ENCODE measurements around the gene PBX1.

The PBX1 gene

GRCh38 chr1:164720440-164721227 lies 161.7 kb downstream of the PBX1 start:
- no peak overlapping the region for H3K9ac ChIP-seq (ENCODE audit: low read depth, low read length)
- no peak overlapping the region for H3K4me3 ChIP-seq (ENCODE audit: low read depth in 1 of 2, low read length in 2 of 2)
- H3K4me2 ChIP-seq (ENCODE audit: insufficient read depth, low read length) = no peak overlapping the region
- H3K9me3 ChIP-seq (ENCODE audit: insufficient read depth, low read length, severe bottlenecking) = no peaks in the 10 kb centered on the region
- no peak for ATAC-seq (ENCODE audit: insufficient read depth, low read depth)
- no peaks in the 10 kb centered on the region for H4K20me1 ChIP-seq (ENCODE audit: insufficient read depth, low read length)
- DNase-seq = no peak
- no peaks in the 10 kb centered on the region for H3K4me1 ChIP-seq (ENCODE audit: insufficient read depth, low read length)
- no peaks in the 10 kb centered on the region for H3K79me2 ChIP-seq (ENCODE audit: insufficient read depth, low read length)
- no peaks in the 10 kb centered on the region for H3K36me3 ChIP-seq (ENCODE audit: insufficient read depth, low read length)
- peaks cover 3% of the 10 kb centered on the region for H3K27me3 ChIP-seq (ENCODE audit: insufficient read depth, low read length, poor library complexity)
- no peak for TF ChIP-seq EZH2 (IDR thresholded peaks at IDR 0.05; ENCODE audit: borderline replicate concordance, low read depth, low read length, severe bottlenecking)
- TF ChIP-seq, protein P1, sequence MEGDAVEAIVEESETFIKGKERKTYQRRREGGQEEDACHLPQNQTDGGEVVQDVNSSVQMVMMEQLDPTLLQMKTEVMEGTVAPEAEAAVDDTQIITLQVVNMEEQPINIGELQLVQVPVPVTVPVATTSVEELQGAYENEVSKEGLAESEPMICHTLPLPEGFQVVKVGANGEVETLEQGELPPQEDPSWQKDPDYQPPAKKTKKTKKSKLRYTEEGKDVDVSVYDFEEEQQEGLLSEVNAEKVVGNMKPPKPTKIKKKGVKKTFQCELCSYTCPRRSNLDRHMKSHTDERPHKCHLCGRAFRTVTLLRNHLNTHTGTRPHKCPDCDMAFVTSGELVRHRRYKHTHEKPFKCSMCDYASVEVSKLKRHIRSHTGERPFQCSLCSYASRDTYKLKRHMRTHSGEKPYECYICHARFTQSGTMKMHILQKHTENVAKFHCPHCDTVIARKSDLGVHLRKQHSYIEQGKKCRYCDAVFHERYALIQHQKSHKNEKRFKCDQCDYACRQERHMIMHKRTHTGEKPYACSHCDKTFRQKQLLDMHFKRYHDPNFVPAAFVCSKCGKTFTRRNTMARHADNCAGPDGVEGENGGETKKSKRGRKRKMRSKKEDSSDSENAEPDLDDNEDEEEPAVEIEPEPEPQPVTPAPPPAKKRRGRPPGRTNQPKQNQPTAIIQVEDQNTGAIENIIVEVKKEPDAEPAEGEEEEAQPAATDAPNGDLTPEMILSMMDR (IDR thresholded peaks at IDR 0.05; ENCODE audit: borderline replicate concordance, extremely low read depth, low read length, poor library complexity, severe bottlenecking) = no peak
- no peak overlapping the region for H3K27ac ChIP-seq (ENCODE audit: low read length)
- H2AFZ ChIP-seq (ENCODE audit: low read depth, low read length) = no peak overlapping the region

DNA sequence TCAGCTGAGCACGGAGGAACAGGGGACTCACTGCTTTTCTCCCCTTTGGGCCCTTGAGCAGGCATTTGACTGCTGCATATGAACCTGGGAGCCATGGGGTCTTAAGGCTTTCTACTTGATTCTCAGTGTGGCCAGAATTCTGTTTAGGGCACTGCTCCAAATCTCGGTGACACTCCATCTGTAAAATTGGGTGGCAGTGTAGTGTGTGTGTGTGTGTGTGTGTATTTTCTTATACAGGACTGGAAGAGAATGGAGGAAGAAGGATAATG lies 162.2 kb downstream of the PBX1 start:
- Histone ChIP-seq H3K9me3 (ENCODE audit: insufficient read depth, low read length, severe bottlenecking) (no peaks in the 10 kb centered on the region), H4K20me1 (ENCODE audit: insufficient read depth, low read length) (no peaks in the 10 kb centered on the region), H3K4me3 (ENCODE audit: low read depth in 1 of 2, low read length in 2 of 2) (no peak overlapping the region), H3K27ac (ENCODE audit: low read length) (no peak overlapping the region), H3K79me2 (ENCODE audit: insufficient read depth, low read length) (no peaks in the 10 kb centered on the region), H3K36me3 (ENCODE audit: insufficient read depth, low read length) (no peaks in the 10 kb centered on the region), H3K9ac (ENCODE audit: low read depth, low read length) (no peak overlapping the region), H3K27me3 (ENCODE audit: insufficient read depth, low read length, poor library complexity) (peaks cover 3% of the 10 kb centered on the region), H3K4me2 (ENCODE audit: insufficient read depth, low read length) (no peak overlapping the region), H2AFZ (ENCODE audit: low read depth, low read length) (no peak overlapping the region), H3K4me1 (ENCODE audit: insufficient read depth, low read length) (no peaks in the 10 kb centered on the region)
- TF ChIP-seq EZH2 (IDR thresholded peaks at IDR 0.05; ENCODE audit: borderline replicate concordance, low read depth, low read length, severe bottlenecking) = no peak
- TF ChIP-seq, protein P1 (IDR thresholded peaks at IDR 0.05; ENCODE audit: borderline replicate concordance, extremely low read depth, low read length, poor library complexity, severe bottlenecking) = no peak
- DNase-seq = no peak
- ATAC-seq (ENCODE audit: insufficient read depth, low read depth) = no peak

DNA sequence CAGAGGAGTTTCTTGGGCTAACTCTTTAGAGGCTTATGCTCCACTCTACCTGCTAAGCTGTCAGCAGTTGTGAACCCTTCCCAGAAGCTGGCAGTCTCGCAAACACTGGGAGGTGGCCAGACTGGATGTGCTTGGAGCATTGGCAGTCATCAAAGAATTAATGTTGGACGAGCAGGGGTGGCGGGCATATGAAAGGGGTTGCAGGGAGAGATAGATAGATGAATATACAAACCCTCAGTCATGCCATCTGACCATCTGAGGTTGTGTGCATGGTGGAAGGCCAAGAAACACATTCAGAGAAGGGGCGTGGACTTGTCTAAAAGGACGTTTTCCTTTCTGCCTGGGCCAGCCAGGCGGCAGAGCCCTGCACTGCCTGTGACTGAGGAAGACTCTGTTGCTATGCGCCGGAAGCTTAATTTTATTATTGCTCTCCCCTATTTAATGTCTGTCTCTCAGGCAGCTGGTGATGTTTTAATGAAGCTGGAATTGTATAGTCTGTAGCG lies 164.4 kb downstream of the PBX1 start:
- no peaks in the 10 kb centered on the region for H3K79me2 ChIP-seq (ENCODE audit: insufficient read depth, low read length)
- no peak for TF ChIP-seq EZH2 (IDR thresholded peaks at IDR 0.05; ENCODE audit: borderline replicate concordance, low read depth, low read length, severe bottlenecking)
- TF ChIP-seq, protein P1 (IDR thresholded peaks at IDR 0.05; ENCODE audit: borderline replicate concordance, extremely low read depth, low read length, poor library complexity, severe bottlenecking) = no peak
- no peak overlapping the region for H3K27ac ChIP-seq (ENCODE audit: low read length)
- no peak overlapping the region for H3K4me2 ChIP-seq (ENCODE audit: insufficient read depth, low read length)
- H3K9ac ChIP-seq (ENCODE audit: low read depth, low read length) = no peak overlapping the region
- no peak overlapping the region for H3K4me3 ChIP-seq (ENCODE audit: low read depth in 1 of 2, low read length in 2 of 2)
- no peaks in the 10 kb centered on the region for H3K9me3 ChIP-seq (ENCODE audit: insufficient read depth, low read length, severe bottlenecking)
- no peaks in the 10 kb centered on the region for H3K36me3 ChIP-seq (ENCODE audit: insufficient read depth, low read length)
- DNase-seq (no peak), ATAC-seq (ENCODE audit: insufficient read depth, low read depth) (no peak)
- no peaks in the 10 kb centered on the region for H4K20me1 ChIP-seq (ENCODE audit: insufficient read depth, low read length)
- no peak overlapping the region for H2AFZ ChIP-seq (ENCODE audit: low read depth, low read length)
- no peaks in the 10 kb centered on the region for H3K4me1 ChIP-seq (ENCODE audit: insufficient read depth, low read length)
- peaks cover 3% of the 10 kb centered on the region for H3K27me3 ChIP-seq (ENCODE audit: insufficient read depth, low read length, poor library complexity)

Data from DND-41 (cell line).